H54 (cell line): Measurements from ENCODE around the gene PTGR3.

Experiments
- DNase-seq: peaks from one replicate; pipeline ENCODE4 v3.0.0; 2011; ENCODE audit warnings: low spot score, mixed read lengths; ENCODE audit not compliant: insufficient read length
- FAIRE-seq: peaks from 3 replicates; lab custom pipeline; 2011; peaks lifted over from hg19 to GRCh38; lab: Jason Lieb, UNC
- POLR2A ChIP-seq: IDR thresholded peaks from 2 replicates; pipeline ENCODE4 v1.6.1; 2011; ENCODE audit warnings: low read depth, mild to moderate bottlenecking, low read length

The PTGR3 gene

GRCh38 chr18:75246721-75247610 lies 38.0 kb upstream of the PTGR3 start:
- no peak for DNase-seq
- TF ChIP-seq POLR2A: no peak
- FAIRE-seq: no peak

DNA sequence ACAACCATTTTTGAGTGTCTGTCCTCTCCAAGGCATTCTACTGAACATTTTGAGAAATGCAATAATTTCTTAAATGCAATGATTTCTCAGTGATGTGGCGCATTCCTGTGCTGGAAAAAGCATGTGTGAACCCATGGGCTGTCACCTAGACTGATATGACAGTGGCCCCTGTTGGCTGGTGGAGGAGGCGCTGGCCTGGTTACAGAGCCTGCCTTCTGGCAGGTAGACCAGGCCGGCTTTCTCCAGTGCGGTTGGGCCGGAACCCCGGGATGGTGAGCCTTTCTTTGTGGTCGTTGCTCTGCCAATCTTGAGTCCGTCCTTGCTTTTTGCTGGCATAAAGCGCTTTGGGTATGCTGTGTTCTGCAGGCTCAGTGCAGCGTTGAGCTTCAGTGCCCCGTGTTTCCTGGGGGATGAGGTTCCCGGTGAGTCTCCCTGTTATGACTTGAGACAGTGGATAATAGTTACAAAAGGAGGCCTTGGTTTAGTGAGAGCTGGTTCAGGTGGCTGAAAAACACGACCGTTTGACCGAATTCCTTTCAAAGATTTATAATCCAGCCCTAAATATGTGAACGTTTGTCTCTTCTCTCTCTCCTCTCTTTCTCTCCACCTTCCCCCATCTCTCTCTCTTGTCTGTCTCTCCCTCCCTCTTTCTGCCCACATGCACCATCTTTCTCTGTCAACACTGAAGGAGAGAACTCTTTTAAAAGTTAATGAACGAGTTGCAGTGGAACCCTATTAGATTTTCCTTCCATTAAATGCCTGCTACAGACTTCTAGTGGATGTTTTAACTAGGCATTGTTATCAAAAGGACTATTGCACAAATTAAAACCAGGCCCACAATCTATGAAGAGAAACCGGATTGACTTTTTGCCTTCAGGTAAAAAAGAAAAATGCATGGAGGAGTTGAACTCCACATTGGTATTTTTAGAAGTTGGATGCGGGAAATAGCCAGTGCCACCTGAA lies 35.7 kb upstream of the PTGR3 start:
- no peak for FAIRE-seq
- DNase-seq: no peak
- no peak for TF ChIP-seq POLR2A

DNA sequence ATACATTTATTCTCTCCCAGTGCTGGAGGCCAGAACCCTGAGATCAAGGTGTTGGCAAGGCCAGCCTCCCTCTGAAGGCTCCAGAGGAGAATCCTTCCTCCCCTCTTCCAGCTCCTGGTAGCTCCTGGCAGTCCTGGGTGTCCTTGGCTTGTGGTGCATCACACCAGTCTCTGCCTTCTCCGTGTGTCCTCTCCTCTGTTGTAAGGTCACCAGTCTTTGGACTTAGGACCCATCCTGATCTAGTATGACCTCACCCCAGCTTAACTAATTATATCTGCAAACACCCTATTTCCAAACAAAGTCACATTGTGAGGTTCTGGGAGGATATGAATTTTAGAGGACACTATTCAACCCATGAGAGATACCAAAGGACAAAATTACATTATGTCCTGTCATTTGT lies 32.8 kb upstream of the PTGR3 start:
- FAIRE-seq: no peak
- no peak for TF ChIP-seq POLR2A

DNA sequence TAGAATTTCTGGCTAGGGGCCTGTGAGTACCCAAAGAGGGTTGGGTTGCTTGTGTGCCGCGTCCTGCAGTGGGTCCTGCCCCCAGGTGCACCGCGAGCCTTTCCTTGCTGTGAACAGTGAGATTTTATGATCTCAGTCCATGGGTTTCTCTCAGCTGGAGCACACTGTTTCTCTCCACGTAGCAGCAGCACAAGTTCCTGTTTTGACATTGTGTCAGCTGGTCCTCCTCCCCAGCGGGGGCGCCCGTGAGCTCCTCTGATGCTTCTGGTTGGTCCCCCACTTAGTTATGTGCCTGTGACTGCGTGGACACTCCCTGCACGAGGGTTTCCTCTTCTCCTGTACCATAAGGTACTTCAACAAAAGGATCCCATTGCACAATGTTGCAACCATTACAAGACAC lies 31.5 kb upstream of the PTGR3 start:
- no peak for DNase-seq
- FAIRE-seq: no peak
- TF ChIP-seq POLR2A: no peak

More for the DNA sequence above, 32.8 kb upstream of the PTGR3 start:
- DNase-seq: no peak

GRCh38 chr18:75238786-75239185 lies 29.8 kb upstream of the PTGR3 start:
- DNase-seq (no peak), FAIRE-seq (no peak)
- no peak for TF ChIP-seq POLR2A

DNA sequence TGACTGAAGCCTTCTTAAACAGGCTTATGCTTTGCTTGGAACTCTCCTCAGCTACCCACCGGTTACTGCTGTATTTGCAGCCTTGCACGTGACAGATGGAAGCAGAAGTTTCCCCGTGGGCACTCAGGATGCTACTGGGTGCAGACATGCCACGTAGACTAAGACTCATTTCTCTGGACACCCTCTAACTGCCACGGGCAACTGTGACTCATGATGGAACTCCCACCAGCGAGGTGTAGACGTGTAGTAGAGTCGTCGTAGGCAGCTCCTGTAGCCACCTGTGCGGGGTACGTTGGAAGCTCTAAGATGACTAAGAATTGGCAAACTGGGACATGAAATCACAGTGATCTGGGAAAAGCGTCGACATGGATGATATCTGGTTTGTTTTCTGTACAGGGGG lies 29.2 kb upstream of the PTGR3 start:
- FAIRE-seq (no peak), DNase-seq (no peak)
- no peak for TF ChIP-seq POLR2A

- no peak for TF ChIP-seq POLR2A
- DNase-seq (no peak), FAIRE-seq (no peak)
Measured at GRCh38 chr18:75235896-75236295, 27.0 kb upstream of the PTGR3 start.

- FAIRE-seq: no peak
- TF ChIP-seq POLR2A: no peak
- no peak for DNase-seq
Measured at GRCh38 chr18:75234901-75235300, 26.0 kb upstream of the PTGR3 start.

DNA sequence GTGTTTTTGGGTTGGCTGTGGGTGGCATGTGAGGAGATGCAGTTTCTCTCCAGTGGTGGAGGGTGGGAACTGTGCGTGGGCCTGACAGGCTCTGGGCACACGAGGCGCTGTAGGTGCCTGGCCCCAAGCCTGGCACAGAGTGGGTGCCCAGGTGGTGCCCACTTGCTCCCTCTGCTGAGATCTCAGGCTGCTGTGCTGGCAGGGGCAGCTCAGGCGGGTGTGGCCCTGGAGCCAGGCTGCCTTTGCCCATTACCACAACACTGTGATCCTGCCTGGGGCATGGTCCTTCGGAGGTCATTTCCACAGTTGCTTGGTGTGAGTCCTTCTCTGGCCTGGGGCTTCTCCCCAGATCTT lies 22.1 kb upstream of the PTGR3 start:
- FAIRE-seq (no peak), DNase-seq (no peak)
- no peak for TF ChIP-seq POLR2A

DNA sequence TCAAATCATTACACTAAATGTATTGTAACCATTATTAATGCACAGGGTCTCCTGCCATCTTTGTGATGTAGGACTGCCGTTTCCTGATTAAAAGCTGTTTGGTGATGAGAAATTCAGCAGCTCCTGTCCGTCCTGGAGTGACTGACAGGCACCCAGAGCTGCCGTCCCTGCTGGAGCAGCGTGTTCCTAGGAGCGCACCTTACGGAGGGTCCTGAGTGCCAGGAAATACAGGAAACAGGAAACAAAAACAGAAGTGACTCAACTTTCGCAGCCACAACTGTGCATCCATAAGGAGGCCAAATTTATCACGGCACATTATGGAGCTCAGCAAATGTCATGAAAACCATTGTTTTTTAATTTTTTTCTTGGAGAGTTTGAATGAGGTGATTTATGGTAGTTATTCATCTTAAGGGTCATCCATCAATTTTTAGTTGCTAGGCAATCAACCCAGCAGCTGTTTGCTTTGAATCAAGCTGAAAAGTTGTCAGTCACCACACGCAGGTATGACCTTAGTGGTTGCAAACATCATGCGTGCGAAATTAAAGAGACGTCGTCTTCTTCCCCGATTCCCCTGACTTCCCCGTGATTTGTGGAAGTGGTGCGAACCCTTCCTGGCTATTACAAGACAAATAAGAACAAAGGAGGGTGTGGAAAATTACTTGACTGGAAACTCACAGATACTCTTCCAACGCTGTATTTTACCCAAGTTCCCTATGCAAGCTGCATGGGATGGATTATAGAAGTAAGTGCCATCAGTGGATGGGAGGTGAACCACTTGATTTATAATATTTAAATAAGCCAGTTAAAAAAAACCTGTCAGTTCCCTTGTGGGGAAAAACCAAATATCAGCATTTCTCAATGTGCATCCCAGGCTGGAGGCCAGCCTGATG lies 21.5 kb upstream of the PTGR3 start:
- FAIRE-seq (no peak), DNase-seq (no peak)
- no peak for TF ChIP-seq POLR2A

DNA sequence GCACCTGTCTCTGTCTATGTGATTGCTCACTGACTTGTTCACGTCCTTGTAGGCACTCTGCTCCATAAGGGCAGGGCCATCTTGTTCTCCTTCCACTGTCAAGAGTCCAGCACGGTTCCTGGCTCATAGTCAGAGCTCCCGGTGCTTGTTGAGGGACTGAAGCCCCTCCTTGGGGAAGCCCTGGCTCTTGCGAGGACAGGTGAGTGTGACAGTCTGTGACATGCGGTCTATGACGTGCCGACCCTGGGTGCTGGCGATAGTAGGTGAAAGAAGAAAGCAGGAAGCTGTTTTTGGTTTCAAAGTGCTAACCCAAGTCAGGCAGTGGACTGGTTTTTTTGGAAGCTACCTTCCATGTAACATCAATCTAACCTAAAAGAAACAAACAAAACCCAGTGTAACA lies 20.5 kb upstream of the PTGR3 start:
- no peak for FAIRE-seq

DNA sequence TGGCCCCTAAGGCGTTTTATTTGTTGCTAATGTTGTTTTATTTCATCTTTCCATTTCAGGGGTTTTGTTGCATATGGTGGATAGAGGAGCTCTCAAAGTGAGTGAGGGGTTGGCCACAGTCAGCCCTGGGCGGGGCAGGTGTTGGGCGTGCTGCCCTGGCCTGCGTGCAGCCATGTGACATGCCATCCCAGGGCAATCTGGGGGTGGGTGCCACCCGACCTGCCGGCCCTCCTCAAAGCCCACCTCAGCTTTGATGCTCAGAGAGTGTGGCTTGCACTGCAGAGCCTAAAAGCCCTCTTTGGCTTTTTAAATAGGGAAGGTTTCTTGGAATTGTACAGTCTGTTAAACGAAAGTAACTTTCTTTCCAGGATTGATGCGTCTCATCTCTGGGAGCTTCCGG lies 20.0 kb upstream of the PTGR3 start:
- no peak for TF ChIP-seq POLR2A
- DNase-seq (no peak), FAIRE-seq (no peak)

More for the DNA sequence above, 20.5 kb upstream of the PTGR3 start:
- no peak for TF ChIP-seq POLR2A
- no peak for DNase-seq
